Glutamatergic neuron (in vitro differentiated cells): Measurements from ENCODE around the gene SMARCB1. TPM values are rescaled to one million over a fixed set of nuclear protein-coding genes. Genes with fewer than 3 reads are reported as not detected.

Experiments used
- DNase-seq: peaks from one replicate; pipeline ENCODE4 v3.0.0; 2022
- H3K27ac Mint-ChIP-seq: one replicate; pipeline ENCODE4 v1.8.0; 2020; ENCODE audit warnings: mild to moderate bottlenecking, mixed read lengths, inconsistent platforms; ENCODE audit not compliant: unreplicated experiment
- H3K27me3 Mint-ChIP-seq: one replicate; pipeline ENCODE4 v1.8.0; 2020; ENCODE audit warnings: mild to moderate bottlenecking, moderate library complexity, mixed read lengths, inconsistent platforms; ENCODE audit not compliant: unreplicated experiment
- H3K36me3 Mint-ChIP-seq: one replicate; pipeline ENCODE4 v1.8.0; 2020; ENCODE audit warnings: mild to moderate bottlenecking, mixed read lengths, inconsistent platforms; ENCODE audit not compliant: unreplicated experiment
- H3K4me1 Mint-ChIP-seq: one replicate; pipeline ENCODE4 v1.8.0; 2020; ENCODE audit warnings: mild to moderate bottlenecking, low read depth, mixed read lengths, inconsistent platforms; ENCODE audit not compliant: unreplicated experiment
- H3K4me3 Mint-ChIP-seq: one replicate; pipeline ENCODE4 v1.8.0; 2020; ENCODE audit warnings: mild to moderate bottlenecking, mixed read lengths, inconsistent platforms; ENCODE audit not compliant: unreplicated experiment
- H3K9me3 Mint-ChIP-seq: one replicate; pipeline ENCODE4 v1.8.0; 2020; ENCODE audit warnings: mild to moderate bottlenecking, moderate library complexity, mixed read lengths, inconsistent platforms; ENCODE audit not compliant: unreplicated experiment
- CTCF ChIP-seq: fragments of 200-600 bp; sonication (generic); IDR thresholded peaks from one replicate; pipeline ENCODE4 v1.5.0; 2021; ENCODE audit not compliant: partially characterized antibody, unreplicated experiment
- total RNA-seq: library from RNA; stranded (reverse); fragmentation: NEBNext Ultra II Directional; extraction: Animal tissue kit (Norgen Biotek cat#: 25700); gene quantifications from one replicate; pipeline ENCODE4 v1.2.1, GENCODE V29; 2021; ENCODE audit not compliant: unreplicated experiment

Gene SMARCB1
- total RNA-seq, 1 donor from 2014 or later = 227 TPM

GRCh38 chr22:23760056-23760455 is 26.7 kb upstream of the SMARCB1 start:
- Mint-ChIP-seq H3K4me1 (no peaks in the 10 kb centered on the region), H3K27ac (no peak overlapping the region), H3K27me3 (peaks cover 8% of the 10 kb centered on the region), H3K4me3 (no peak overlapping the region), H3K36me3 (no peaks in the 10 kb centered on the region), H3K9me3 (no peaks in the 10 kb centered on the region)
- DNase-seq = no peak
- no peak for TF ChIP-seq CTCF

- Mint-ChIP-seq H3K27me3 (peaks cover 3% of the 10 kb centered on the region), H3K36me3 (no peaks in the 10 kb centered on the region), H3K27ac (no peak within 1 kb of the TSS), H3K4me1 (peaks cover 2% of the 10 kb centered on the region), H3K9me3 (no peaks in the 10 kb centered on the region), H3K4me3 (no peak within 1 kb of the TSS)
- no peak for DNase-seq
- TF ChIP-seq CTCF = no peak
These were observed 23.8 kb upstream of the SMARCB1 start, which contains the start of gene C22orf15 for GRCh38 chr22:23762842-23763578. C22orf15 (plus strand) TSS chr22:23762990; CDS start chr22:23763307, 317 bp downstream.

GRCh38 chr22:23763579-23763945 is 23.2 kb upstream of the SMARCB1 start:
- H3K4me1 Mint-ChIP-seq = peaks cover 2% of the 10 kb centered on the region
- H3K4me3 Mint-ChIP-seq = no peak overlapping the region
- H3K27me3 Mint-ChIP-seq = peaks cover 3% of the 10 kb centered on the region
- no peak for TF ChIP-seq CTCF
- H3K36me3 Mint-ChIP-seq = no peaks in the 10 kb centered on the region
- H3K9me3 Mint-ChIP-seq = no peaks in the 10 kb centered on the region
- no peak for DNase-seq
- no peak overlapping the region for H3K27ac Mint-ChIP-seq

GRCh38 chr22:23763954-23764353 is 22.8 kb upstream of the SMARCB1 start:
- TF ChIP-seq CTCF = no peak
- Mint-ChIP-seq H3K36me3 (no peaks in the 10 kb centered on the region), H3K27ac (no peak overlapping the region), H3K4me1 (peaks cover 2% of the 10 kb centered on the region), H3K27me3 (peaks cover 3% of the 10 kb centered on the region), H3K4me3 (no peak overlapping the region), H3K9me3 (no peaks in the 10 kb centered on the region)
- no peak for DNase-seq
